Gastroesophageal sphincter (tissue), 4 donors: ENCODE data around the gene ROR1. TPM values are rescaled to one million over a fixed set of nuclear protein-coding genes. Genes with fewer than 3 reads are reported as not detected.

ENCODE experiments used
- ATAC-seq: fragments of 150-250 bp; one replicate; pipeline ENCODE4 v1.9.1; 2016; ENCODE audit warnings: mild to moderate bottlenecking, moderate library complexity
- H3K27ac ChIP-seq, 4 donors: fragments of 200-600 bp; sonication (generic) in 3 of 4; 1 replicate in 3 of 4; 2 replicates in 1 of 4; pipeline ENCODE4 v1.5.1; 2016 to 2019
- H3K27me3 ChIP-seq: fragments of 200-600 bp; sonication (generic); one replicate; pipeline ENCODE4 v1.5.1; 2019
- H3K36me3 ChIP-seq, 2 donors: fragments of 200-600 bp; sonication (generic); one replicate each; pipeline ENCODE4 v1.5.1; 2019; ENCODE audit warnings: control low read depth in 1 of 2
- H3K4me1 ChIP-seq, 3 donors: fragments of 200-600 bp; sonication (generic); 1 replicate in 2 of 3; 2 replicates in 1 of 3; pipeline ENCODE4 v1.5.1; 2016 to 2019; ENCODE audit warnings: control low read depth in 2 of 3
- H3K4me3 ChIP-seq, 2 donors: fragments of 200-600 bp; sonication (generic); one replicate each; pipeline ENCODE4 v1.5.1; 2019; ENCODE audit warnings: mild to moderate bottlenecking in 1 of 2, moderate library complexity in 1 of 2
- H3K9me3 ChIP-seq, 3 donors: fragments of 200-600 bp; sonication (generic); one replicate each; pipeline ENCODE4 v1.5.1; 2017 to 2019; ENCODE audit warnings: control low read depth in 2 of 3
- CTCF ChIP-seq, 4 experiments: fragments of 200-600 bp in 2 of 4; fragments of 450-650 bp in 2 of 4; sonication (generic) in 1 of 4; IDR thresholded peaks; one replicate each; pipeline ENCODE4 v1.5.1; 2017 to 2019; ENCODE audit warnings: antibody characterized with exemption in 4 of 4, mild to moderate bottlenecking in 2 of 4, moderate library complexity in 2 of 4
- EP300 ChIP-seq: sonication (generic); formaldehyde crosslinking; IDR thresholded peaks from one replicate; pipeline ENCODE4 v1.6.1; 2017; ENCODE audit warnings: antibody characterized with exemption, mild to moderate bottlenecking
- POLR2A ChIP-seq, 2 donors: fragments of 450-650 bp; IDR thresholded peaks; one replicate each; pipeline ENCODE4 v1.6.1; 2017; ENCODE audit warnings: antibody characterized with exemption in 2 of 2, mild to moderate bottlenecking in 2 of 2, moderate library complexity in 1 of 2
- POLR2AphosphoS5 ChIP-seq: sonication (generic); formaldehyde crosslinking; IDR thresholded peaks from one replicate; pipeline ENCODE4 v1.6.1; 2017; ENCODE audit warnings: antibody characterized with exemption
- WGBS, 2 donors: methylation state at CpG; one replicate each; pipeline ENCODE4 v1.1.5; 2018; ENCODE audit warnings: low coverage in 1 of 2; 5-methylcytosine and 5-hydroxymethylcytosine counted together
- total RNA-seq, 4 donors: library from RNA; depleted of rRNA; stranded (reverse); fragments of >200 nt; gene quantifications; one replicate each; pipeline ENCODE4 v1.1.0, GENCODE V29; 2016

Gene ROR1
- total RNA-seq, 4 donors from 2014 or later: 5.0 to 38.0 (median 8.3) TPM

DNA sequence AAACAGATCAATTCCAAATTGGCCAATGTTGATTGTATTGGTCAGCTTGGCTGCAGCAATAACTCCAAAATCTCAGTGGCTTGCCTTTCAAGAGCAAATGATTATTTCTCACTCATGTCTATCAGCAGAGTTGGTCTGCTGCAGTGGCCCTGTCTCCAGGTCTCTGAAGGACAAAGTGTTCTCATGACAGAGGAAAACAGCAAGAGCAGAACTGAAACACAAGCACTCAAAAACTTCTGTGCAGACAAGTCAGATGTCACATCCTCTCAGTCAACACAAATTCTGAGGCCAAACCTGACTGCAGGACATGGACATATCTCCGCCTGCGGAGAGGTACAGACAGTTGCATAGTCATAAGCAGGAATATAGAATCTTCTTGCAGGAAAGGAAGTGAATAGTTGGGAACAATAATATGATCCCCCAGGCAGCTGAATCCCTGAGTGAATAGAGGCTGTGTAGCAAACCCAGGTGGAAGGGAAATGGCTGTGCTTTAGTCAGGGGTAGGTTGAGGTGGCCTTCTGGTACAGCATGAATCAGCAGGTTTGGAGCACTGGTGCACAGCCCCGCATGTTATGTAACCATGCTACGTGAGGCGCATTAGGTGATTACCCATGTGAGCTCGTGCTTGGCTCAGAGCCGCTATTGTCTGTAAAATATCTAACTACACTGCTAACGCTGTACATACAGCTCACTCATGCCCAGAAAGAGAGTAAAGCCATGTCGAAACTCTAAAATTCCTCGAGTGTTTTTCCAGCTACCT lies 412.5 kb downstream of the ROR1 start:
- ATAC-seq: no peak

GRCh38 chr1:64186898-64187280 lies 413.1 kb downstream of the ROR1 start:
- Histone ChIP-seq H3K4me3 (no peak overlapping the region), H3K4me1 (peaks cover 0 to 11% (median 0%) of the 10 kb centered on the region in 3 donors), H3K9me3 (no peaks in the 10 kb centered on the region), H3K27me3 (no peaks in the 10 kb centered on the region), H3K36me3 (no peaks in the 10 kb centered on the region), H3K27ac (no peak overlapping the region)
- WGBS, 2 donors: 50% methylated on average over 2 of the region's 7 CpGs; no CpG with 5 or more reads in 1 of the 2 donors
- no peak for ATAC-seq
- TF ChIP-seq POLR2AphosphoS5 (no peak), POLR2A (IDR thresholded peaks at IDR 0.05) (no peak), CTCF (IDR thresholded peaks at IDR 0.05) (no peak), EP300 (no peak)

More for the DNA sequence above, 412.5 kb downstream of the ROR1 start:
- 65 to 67% methylated on average over 4 of the region's 10 CpGs for WGBS, 2 donors
- H3K27me3 ChIP-seq: no peaks in the 10 kb centered on the region
- TF ChIP-seq POLR2A (IDR thresholded peaks at IDR 0.05) (no peak), EP300 (no peak), POLR2AphosphoS5 (no peak), CTCF (IDR thresholded peaks at IDR 0.05) (no peak)
- H3K36me3 ChIP-seq: no peaks in the 10 kb centered on the region
- no peak overlapping the region for H3K4me3 ChIP-seq
- H3K9me3 ChIP-seq: no peaks in the 10 kb centered on the region
- peaks cover 0 to 11% (median 0%) of the 10 kb centered on the region in 3 donors for H3K4me1 ChIP-seq
- no peak overlapping the region for H3K27ac ChIP-seq

- TF ChIP-seq POLR2A (IDR thresholded peaks at IDR 0.05) (no peak), EP300 (no peak), POLR2AphosphoS5 (no peak), CTCF (IDR thresholded peaks at IDR 0.05) (no peak)
- WGBS, 2 donors: 60 to 90% methylated on average over 1 to 3 of the region's 4 CpGs
Measured at GRCh38 chr1:64187646-64188045, 413.8 kb downstream of the ROR1 start.

DNA sequence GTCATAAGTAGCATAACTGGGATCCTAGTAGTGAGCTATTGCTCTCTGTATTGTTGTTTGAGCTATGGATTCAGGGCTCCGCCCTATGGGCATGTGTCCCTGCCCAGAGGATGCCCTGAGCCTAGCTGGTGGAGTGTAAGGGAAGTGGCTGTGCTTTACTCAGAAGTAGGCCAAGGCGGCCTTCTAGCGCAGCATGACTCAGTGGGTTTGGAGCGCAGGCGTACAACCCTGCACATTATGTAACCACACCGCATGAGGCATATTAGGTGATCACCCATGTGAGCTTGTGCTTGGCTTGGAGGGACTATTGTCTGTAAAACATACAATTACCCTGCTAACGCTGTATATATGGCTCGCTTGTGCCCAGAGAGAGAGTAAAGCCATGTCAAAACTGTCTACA lies 418.5 kb downstream of the ROR1 start:
- Histone ChIP-seq H3K9me3 (no peaks in the 10 kb centered on the region), H3K4me1 (peaks cover 0 to 22% (median 0%) of the 10 kb centered on the region in 3 donors), H3K27me3 (no peaks in the 10 kb centered on the region), H3K27ac (no peak overlapping the region), H3K4me3 (no peak overlapping the region), H3K36me3 (no peaks in the 10 kb centered on the region)
- ATAC-seq: no peak
- no peak for TF ChIP-seq POLR2AphosphoS5
- TF ChIP-seq CTCF (IDR thresholded peaks at IDR 0.05): no peak
- no peak for TF ChIP-seq POLR2A (IDR thresholded peaks at IDR 0.05)
- TF ChIP-seq EP300: no peak
- 100% methylated on average over 2 to 5 of the region's 8 CpGs for WGBS, 2 donors

More at GRCh38 chr1:64187646-64188045, 413.8 kb downstream of the ROR1 start:
- peaks cover 0 to 11% (median 0%) of the 10 kb centered on the region in 3 donors for H3K4me1 ChIP-seq
- H3K4me3 ChIP-seq: no peak overlapping the region
- H3K27ac ChIP-seq: no peak overlapping the region
- H3K27me3 ChIP-seq: no peaks in the 10 kb centered on the region
- H3K36me3 ChIP-seq: no peaks in the 10 kb centered on the region
- no peaks in the 10 kb centered on the region for H3K9me3 ChIP-seq
- no peak for ATAC-seq
